NCI-H2171 (cell line): Measurements from ENCODE around the gene CCNI2.

Experiments
- DNase-seq: peaks from one replicate; lab custom pipeline; 2025; lab: John Stamatoyannopoulos, UW

CCNI2 gene

GRCh38 chr5:132765311-132766019, 18.2 kb downstream of the CCNI2 start:
- no peak for DNase-seq

- DNase-seq, result no peak
Observed at GRCh38 chr5:132766020-132766805, 19.0 kb downstream of the CCNI2 start.

- no peak for DNase-seq
Observed at GRCh38 chr5:132766806-132767055, 19.5 kb downstream of the CCNI2 start.

GRCh38 chr5:132767150-132767549, 19.9 kb downstream of the CCNI2 start:
- DNase-seq, result no peak

- DNase-seq, result no peak
Observed at GRCh38 chr5:132768485-132768868, 21.3 kb downstream of the CCNI2 start.

- no peak for DNase-seq
Observed at GRCh38 chr5:132770476-132771159, 23.4 kb downstream of the CCNI2 start.

- DNase-seq, result no peak
Observed at GRCh38 chr5:132771503-132771998, 24.3 kb downstream of the CCNI2 start.

- DNase-seq, result no peak
Observed at GRCh38 chr5:132772291-132773070, 25.3 kb downstream of the CCNI2 start.

GRCh38 chr5:132773114-132773513, 25.9 kb downstream of the CCNI2 start:
- no peak for DNase-seq

- DNase-seq, result peak; percentile 40
Observed at GRCh38 chr5:132773601-132774355, 26.6 kb downstream of the CCNI2 start.

- no peak for DNase-seq
Observed at GRCh38 chr5:132774406-132774805, 27.2 kb downstream of the CCNI2 start.

- DNase-seq, result no peak
Observed at GRCh38 chr5:132774896-132775295, 27.7 kb downstream of the CCNI2 start.

- no peak for DNase-seq
Observed at GRCh38 chr5:132775476-132775961, 28.3 kb downstream of the CCNI2 start.

- DNase-seq, result no peak
Observed at GRCh38 chr5:132776131-132776937, 29.1 kb downstream of the CCNI2 start.

- no peak for DNase-seq
Observed at GRCh38 chr5:132776938-132777208, 29.6 kb downstream of the CCNI2 start.

GRCh38 chr5:132777209-132778069, 30.2 kb downstream of the CCNI2 start, which contains the start of gene SEPTIN8:
TSS of gene SEPTIN8 (minus strand) at chr5:132777239. CDS start at chr5:132777137, 102 bp downstream.
- DNase-seq, result no peak

GRCh38 chr5:132778129-132778528, 30.9 kb downstream of the CCNI2 start:
- DNase-seq, result no peak

- DNase-seq, result no peak
Observed at GRCh38 chr5:132778856-132779255, 31.6 kb downstream of the CCNI2 start.

GRCh38 chr5:132779961-132780360, 32.7 kb downstream of the CCNI2 start:
- DNase-seq, result no peak

- no peak for DNase-seq
Observed at GRCh38 chr5:132780577-132780976, 33.4 kb downstream of the CCNI2 start.
